Liver (tissue), 3 donors: Measurements from ENCODE around the gene RELT.

Experiments used
- CTCF ChIP-seq: fragments of 150-350 bp; IDR thresholded peaks from 2 replicates; pipeline ENCODE4 v1.5.1; 2017; ENCODE audit warnings: improper control_type of control experiment, low read depth, low read length; ENCODE audit not compliant: missing input control
- HNF4G ChIP-seq: IDR thresholded peaks from 2 replicates; pipeline ENCODE4 v1.6.1; 2016; ENCODE audit warnings: antibody characterized with exemption
- TAF1 ChIP-seq: conservative IDR thresholded peaks from 2 replicates; pipeline ENCODE4 v1.6.1; 2016; ENCODE audit warnings: antibody characterized with exemption, mild to moderate bottlenecking
- YY1 ChIP-seq: IDR thresholded peaks from 2 replicates; pipeline ENCODE4 v1.6.1; 2016; ENCODE audit warnings: antibody characterized with exemption, mild to moderate bottlenecking
- ZBTB33 ChIP-seq: IDR thresholded peaks from 2 replicates; pipeline ENCODE4 v1.6.1; 2016; ENCODE audit warnings: antibody characterized with exemption
- donor health status: healthy.
- donor health status: healthy.

GRCh38 chr11:73333640-73334383 is 42.4 kb upstream of the RELT start:
- no peak for TF ChIP-seq CTCF
- no peak for TF ChIP-seq TAF1
- TF ChIP-seq HNF4G, result no peak
- TF ChIP-seq YY1, result no peak
- no peak for TF ChIP-seq ZBTB33
